Common myeloid progenitor, CD34-positive (primary cell): Measurements from ENCODE around the gene PAPOLG.

ENCODE experiments used
- CTCF ChIA-PET: fragments of 350-600 bp; sonication (Branson Sonifier 250); formaldehyde crosslinking; loops from one replicate; lab custom pipeline; 2021; ENCODE audit warnings: antibody characterized with exemption; lab: Charles Lee
- POLR2A ChIA-PET: fragments of 350-600 bp; sonication (Branson Sonifier 250); formaldehyde crosslinking; loops from one replicate; lab custom pipeline; 2021; ENCODE audit warnings: antibody characterized with exemption; lab: Charles Lee
- DNase-seq, 3 donors: peaks; one replicate each; pipeline versions ENCODE4 v3.0.0 to v3.0.0-alpha.2; 2013
- H3K27ac ChIP-seq, 2 experiments: 1 replicate in 1 of 2; 2 replicates in 1 of 2; pipeline ENCODE4 v1.7.0; 2013; ENCODE audit warnings: inconsistent platforms in 2 of 2, low read length in 2 of 2, mild to moderate bottlenecking in 2 of 2, low read depth in 1 of 2, moderate library complexity in 1 of 2; ENCODE audit not compliant: severe bottlenecking in 2 of 2, insufficient read depth in 1 of 2, poor library complexity in 1 of 2
- H3K27me3 ChIP-seq, 5 experiments: replicated peaks in 2 of 5; 1 replicate in 3 of 5; 2 replicates in 2 of 5; pipeline versions ENCODE4 v1.6.1 to v1.7.0; 2013; ENCODE audit warnings: low read length in 4 of 5, mild to moderate bottlenecking in 2 of 5, moderate library complexity in 2 of 5, inconsistent platforms in 1 of 5; ENCODE audit not compliant: insufficient read depth in 5 of 5, control insufficient read depth in 4 of 5
- H3K36me3 ChIP-seq, 4 experiments: 1 replicate in 2 of 4; 2 replicates in 2 of 4; pipeline versions ENCODE4 v1.6.1 to v1.7.0; 2013; ENCODE audit warnings: low read length in 3 of 4, control low read depth in 1 of 4, mild to moderate bottlenecking in 1 of 4; ENCODE audit not compliant: control insufficient read depth in 4 of 4, insufficient read depth in 4 of 4
- H3K4me1 ChIP-seq, 4 experiments: 1 replicate in 3 of 4; 2 replicates in 1 of 4; pipeline versions ENCODE4 v1.6.1 to v1.7.1; 2013; ENCODE audit warnings: low read length in 3 of 4, mild to moderate bottlenecking in 3 of 4, control low read depth in 1 of 4, inconsistent platforms in 1 of 4, moderate library complexity in 1 of 4; ENCODE audit not compliant: control insufficient read depth in 4 of 4, insufficient read depth in 4 of 4; ENCODE audit errors: control extremely low read depth in 1 of 4
- H3K4me3 ChIP-seq, 7 experiments: 1 replicate in 4 of 7; 2 replicates in 3 of 7; pipeline versions ENCODE4 v1.5.1 to v1.7.0; 2013; ENCODE audit warnings: mild to moderate bottlenecking in 7 of 7, low read length in 6 of 7, moderate library complexity in 6 of 7, inconsistent platforms in 2 of 7, low read depth in 2 of 7, control low read depth in 1 of 7; ENCODE audit not compliant: insufficient read depth in 4 of 7, control insufficient read depth in 1 of 7; ENCODE audit errors: extremely low read depth in 1 of 7
- H3K9me3 ChIP-seq, 5 experiments: 1 replicate in 4 of 5; 2 replicates in 1 of 5; pipeline versions ENCODE4 v1.6.1 to v1.7.1; 2013; ENCODE audit warnings: low read length in 4 of 5, mild to moderate bottlenecking in 2 of 5, inconsistent platforms in 1 of 5, low read depth in 1 of 5, moderate library complexity in 1 of 5; ENCODE audit not compliant: control insufficient read depth in 4 of 5, insufficient read depth in 2 of 5; ENCODE audit errors: control extremely low read depth in 1 of 5
- WGBS: methylation state at CpG from one replicate; pipeline ENCODE4 v1.1.5; 2013; ENCODE audit not compliant: insufficient coverage; 5-methylcytosine and 5-hydroxymethylcytosine counted together

PAPOLG gene

DNA sequence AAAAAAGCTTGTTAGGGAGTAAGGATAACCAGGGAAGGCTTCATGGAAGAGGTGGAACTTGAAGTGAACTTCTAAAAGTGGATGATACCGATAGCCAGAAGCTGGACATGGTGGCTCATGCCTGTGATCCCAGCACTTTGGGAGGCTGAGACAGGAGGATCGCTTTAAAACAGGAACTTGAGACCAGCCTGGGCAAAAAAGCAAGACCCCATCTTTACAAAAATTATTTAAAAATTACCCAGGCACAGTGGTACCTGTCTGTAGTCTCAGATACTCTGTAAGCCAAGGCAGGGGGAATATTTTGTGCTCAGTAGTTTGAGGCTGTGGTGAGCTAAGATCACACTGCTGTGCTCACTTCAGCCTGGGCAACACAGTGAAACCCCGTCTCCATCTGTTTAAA is 10.2 kb downstream of the PAPOLG start:
- POLR2A ChIA-PET = interaction anchor here (0.5 kb wide), 1 partner anchor 91 kb away, joined by 3 read pairs; no protein-coding TSS in a partner anchor

DNA sequence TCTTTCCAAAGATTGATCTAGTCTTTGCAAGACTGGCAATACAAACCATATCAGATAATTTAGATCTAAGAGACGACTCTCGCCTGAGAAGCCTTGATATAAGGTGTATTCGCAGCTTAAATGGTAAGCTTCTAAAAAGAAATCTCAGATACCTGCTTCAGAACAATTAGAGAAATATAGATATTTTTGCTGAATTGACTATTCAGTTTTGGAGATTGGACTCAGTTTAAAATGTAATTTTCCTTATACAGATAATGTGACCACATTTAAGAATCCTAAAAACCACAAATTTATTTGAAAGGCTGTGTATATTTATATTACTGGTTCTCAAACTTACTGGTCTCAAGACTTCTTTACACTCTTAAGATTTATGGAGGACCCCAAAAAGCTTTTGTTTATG is 15.4 kb downstream of the PAPOLG start:
- H3K4me1 ChIP-seq = no peaks in the 10 kb centered on the region
- no CpG with 5 or more reads among the region's 3 CpGs for WGBS
- no peaks in the 10 kb centered on the region for H3K9me3 ChIP-seq
- H3K4me3 ChIP-seq = no peak overlapping the region
- H3K27ac ChIP-seq = no peak overlapping the region
- no peaks in the 10 kb centered on the region for H3K27me3 ChIP-seq
- peaks cover 20 to 84% (median 40%) of the 10 kb centered on the region in 4 experiments for H3K36me3 ChIP-seq
- CTCF ChIA-PET = interaction anchor here (0.7 to 1.7 kb wide), 4 partner anchors 13 to 239 kb away, joined by 3 to 8 read pairs (median 4); no protein-coding TSS in a partner anchor
- POLR2A ChIA-PET = no interaction called here
- DNase-seq = no peak

More for the DNA sequence above, 10.2 kb downstream of the PAPOLG start:
- Histone ChIP-seq H3K4me3 (no peak overlapping the region), H3K36me3 (peaks cover 16 to 78% (median 51%) of the 10 kb centered on the region in 4 experiments), H3K27ac (no peak overlapping the region), H3K9me3 (no peaks in the 10 kb centered on the region), H3K27me3 (no peaks in the 10 kb centered on the region), H3K4me1 (no peaks in the 10 kb centered on the region)
- DNase-seq = no peak
- WGBS = 100% methylated on average over 2 of the region's 3 CpGs
- CTCF ChIA-PET = interaction anchor here (0.6 to 1.8 kb wide), 4 partner anchors 10 to 61 kb away, joined by 3 to 6 read pairs (median 3); partner anchors contain the start of gene PAPOLG

DNA sequence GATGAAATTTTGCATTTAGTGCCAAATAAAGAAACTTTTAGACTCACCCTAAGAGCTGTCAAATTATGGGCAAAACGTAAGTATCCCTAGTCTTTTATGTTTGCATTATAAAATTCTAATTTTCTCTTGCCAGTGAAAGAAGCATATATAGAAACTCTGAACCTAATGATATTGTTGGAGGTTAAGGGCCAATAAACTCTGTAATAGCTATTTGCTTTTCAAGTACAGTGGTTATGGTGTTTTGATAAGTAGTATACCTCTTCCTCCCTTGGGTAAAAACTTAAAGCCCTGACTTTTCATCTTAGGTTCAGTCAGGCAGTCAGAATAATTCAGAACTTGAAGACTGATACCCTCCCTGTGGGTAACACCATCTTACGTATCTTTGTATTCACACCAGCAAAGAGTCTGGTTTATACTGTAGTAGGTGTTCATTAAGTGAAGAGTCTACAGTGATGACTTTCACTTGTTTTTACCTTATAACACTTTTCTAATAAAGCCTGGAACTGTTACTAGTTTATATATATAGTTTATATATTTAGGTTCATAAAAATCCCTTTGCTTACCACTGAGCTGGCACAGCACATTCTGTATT is 19.1 kb downstream of the PAPOLG start:
- Histone ChIP-seq H3K36me3 (peaks cover 26 to 90% (median 39%) of the 10 kb centered on the region in 4 experiments), H3K4me3 (no peak overlapping the region), H3K9me3 (no peaks in the 10 kb centered on the region), H3K27ac (no peak overlapping the region), H3K27me3 (no peaks in the 10 kb centered on the region), H3K4me1 (no peaks in the 10 kb centered on the region)
- no peak for DNase-seq
- POLR2A ChIA-PET = interaction anchor here (0.8 kb wide), 1 partner anchor 71 kb away, joined by 4 read pairs; no protein-coding TSS in a partner anchor
- WGBS = no CpG with 5 or more reads among the region's 2 CpGs
- CTCF ChIA-PET = no interaction called here

DNA sequence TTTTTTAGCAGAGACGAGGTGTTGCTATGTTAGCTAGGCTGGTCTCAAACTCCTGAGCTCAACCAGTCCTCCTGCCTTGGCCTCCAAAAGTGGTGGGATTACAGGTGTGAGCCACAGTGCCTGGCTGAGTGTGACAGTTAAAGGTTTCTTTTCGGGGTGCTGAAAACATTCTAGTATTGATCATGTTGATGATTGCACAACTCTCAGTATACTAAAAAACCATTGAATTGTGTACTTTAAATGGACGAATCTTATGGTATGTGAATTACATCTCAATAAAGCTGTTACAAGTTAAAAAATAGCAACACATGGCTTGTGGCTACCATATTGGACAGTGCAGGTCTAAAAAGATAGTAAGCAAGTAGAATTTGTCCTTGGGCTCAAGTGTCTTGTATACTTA is 22.3 kb downstream of the PAPOLG start:
- no peak overlapping the region for H3K4me3 ChIP-seq
- H3K9me3 ChIP-seq = no peaks in the 10 kb centered on the region
- POLR2A ChIA-PET = no interaction called here
- CTCF ChIA-PET = interaction anchor here (1.2 to 3.2 kb wide), 4 partner anchors 14 to 220 kb away, joined by 3 to 11 read pairs (median 9); no protein-coding TSS in a partner anchor
- H3K36me3 ChIP-seq = peaks cover 24 to 86% (median 46%) of the 10 kb centered on the region in 4 experiments
- no peak overlapping the region for H3K27ac ChIP-seq
- no peaks in the 10 kb centered on the region for H3K27me3 ChIP-seq
- no peak for DNase-seq
- no peaks in the 10 kb centered on the region for H3K4me1 ChIP-seq
- WGBS = no CpG with 5 or more reads among the region's 3 CpGs

DNA sequence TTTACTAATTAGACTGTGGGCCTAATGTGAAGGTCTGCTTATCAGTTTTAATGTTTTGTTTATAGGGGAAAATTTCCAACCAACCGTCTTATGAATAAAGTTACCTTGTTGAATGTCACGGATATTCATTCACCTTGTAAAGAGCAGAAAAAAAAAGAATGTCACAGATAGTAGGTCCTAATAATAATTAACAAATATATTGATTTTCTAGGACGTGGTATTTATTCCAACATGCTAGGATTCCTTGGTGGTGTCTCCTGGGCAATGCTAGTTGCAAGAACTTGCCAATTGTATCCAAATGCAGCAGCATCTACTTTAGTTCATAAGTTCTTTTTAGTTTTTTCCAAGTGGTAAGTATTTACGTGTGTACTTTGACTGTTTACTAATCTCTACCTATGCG is 23.4 kb downstream of the PAPOLG start:
- DNase-seq = no peak
- H3K27me3 ChIP-seq = no peaks in the 10 kb centered on the region
- H3K9me3 ChIP-seq = no peaks in the 10 kb centered on the region
- no peak overlapping the region for H3K4me3 ChIP-seq
- POLR2A ChIA-PET = interaction anchor here (0.6 kb wide), 1 partner anchor 348 kb away, joined by 3 read pairs; no protein-coding TSS in a partner anchor
- CTCF ChIA-PET = interaction anchor here (1.5 to 2.6 kb wide), 3 partner anchors 12 to 219 kb away, joined by 6 to 11 read pairs (median 7); no protein-coding TSS in a partner anchor
- no CpG with 5 or more reads among the region's 5 CpGs for WGBS
- H3K36me3 ChIP-seq = peaks cover 28 to 88% (median 51%) of the 10 kb centered on the region in 4 experiments
- H3K4me1 ChIP-seq = no peaks in the 10 kb centered on the region
- H3K27ac ChIP-seq = peak overlapping the region in 1 of 2 experiments; percentile 32

DNA sequence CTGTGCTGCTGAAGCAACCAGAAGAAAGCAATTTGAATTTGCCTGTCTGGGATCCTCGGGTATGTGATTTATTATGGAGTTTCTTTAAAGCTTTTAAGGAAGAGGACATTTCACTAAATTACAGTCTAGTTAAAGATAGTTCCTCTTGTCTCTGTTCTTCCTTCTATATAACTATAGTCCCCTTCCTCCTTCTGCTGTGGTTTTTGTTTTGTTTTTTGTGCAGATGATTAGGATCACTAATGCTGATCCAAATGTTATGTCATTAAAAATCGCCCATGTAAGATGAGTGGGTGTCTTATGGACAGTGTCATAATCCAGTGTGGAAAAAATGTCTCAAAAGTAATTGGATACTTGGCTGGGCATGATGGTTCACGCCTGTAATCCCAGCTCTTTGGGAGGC is 24.7 kb downstream of the PAPOLG start:
- Histone ChIP-seq H3K36me3 (peaks cover 27 to 89% (median 49%) of the 10 kb centered on the region in 4 experiments), H3K27me3 (no peaks in the 10 kb centered on the region), H3K27ac (no peak overlapping the region), H3K4me1 (no peaks in the 10 kb centered on the region), H3K4me3 (no peak overlapping the region), H3K9me3 (no peaks in the 10 kb centered on the region)
- 100% methylated on average over 1 of the region's 3 CpGs for WGBS
- DNase-seq = no peak
- ChIA-PET CTCF (interaction anchor here (0.9 to 1.5 kb wide), 2 partner anchors 13 to 226 kb away, joined by 3 to 6 read pairs; no protein-coding TSS in a partner anchor), POLR2A (no interaction called here)

DNA sequence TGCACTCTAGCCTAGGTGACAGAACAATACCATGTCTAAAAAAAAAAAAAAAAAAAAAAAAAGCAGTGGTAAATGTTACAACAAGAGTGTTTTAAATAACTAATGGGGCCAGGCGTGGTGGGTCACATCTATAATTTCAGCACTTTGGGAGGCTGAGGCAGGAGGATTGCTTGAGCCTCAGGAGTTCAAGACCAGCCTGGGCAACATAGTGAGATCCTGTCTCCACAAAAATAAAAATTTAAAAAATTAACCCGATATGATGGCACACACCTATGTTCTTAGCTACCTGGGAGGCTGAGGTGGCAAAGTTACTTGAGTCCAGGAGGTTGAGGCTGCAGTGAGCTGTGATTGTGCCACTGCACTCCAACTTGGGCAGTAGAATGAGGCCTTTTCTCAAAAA is 37.1 kb downstream of the PAPOLG start:
- ChIA-PET CTCF (interaction anchor here (0.7 to 2.4 kb wide), 9 partner anchors 16 to 212 kb away, joined by 3 to 16 read pairs (median 4); no protein-coding TSS in a partner anchor), POLR2A (no interaction called here)
- WGBS = 100% methylated on average over 1 of the region's 2 CpGs
- Histone ChIP-seq H3K36me3 (peaks cover 7 to 64% (median 33%) of the 10 kb centered on the region in 4 experiments), H3K4me3 (no peak overlapping the region), H3K4me1 (peaks cover 12 to 31% (median 16%) of the 10 kb centered on the region in 4 experiments), H3K27me3 (no peaks in the 10 kb centered on the region), H3K9me3 (no peaks in the 10 kb centered on the region), H3K27ac (no peak overlapping the region)
- DNase-seq = no peak
